Smooth muscle cell (in vitro differentiated cells): ENCODE measurements around the gene FAM168A. TPM values are rescaled to one million over a fixed set of nuclear protein-coding genes. Genes with fewer than 3 reads are reported as not detected.

Experiments
- DNase-seq: peaks from one replicate; lab custom pipeline; 2025; ENCODE audit not compliant: unreplicated experiment; lab: John Stamatoyannopoulos, UW
- H2AFZ ChIP-seq: fragments of 200-600 bp; sonication (generic); 2 replicates; pipeline ENCODE4 v1.6.0; 2016; ENCODE audit warnings: antibody characterized with exemption, low read depth, mild to moderate bottlenecking
- H3F3A ChIP-seq: fragments of 200-600 bp; sonication (generic); 2 replicates; pipeline ENCODE4 v1.6.0; 2017; ENCODE audit warnings: antibody characterized with exemption, low read depth
- H3K27ac ChIP-seq: fragments of 200-600 bp; sonication (generic); 2 replicates; pipeline ENCODE4 v1.5.1; 2016; ENCODE audit warnings: low read depth, mild to moderate bottlenecking
- H3K27me3 ChIP-seq: fragments of 200-600 bp; sonication (generic); 2 replicates; pipeline ENCODE4 v1.6.1; 2016; ENCODE audit warnings: low read depth, mild to moderate bottlenecking
- H3K36me3 ChIP-seq: fragments of 200-600 bp; sonication (generic); 2 replicates; pipeline ENCODE4 v1.5.1; 2016; ENCODE audit warnings: low read depth
- H3K4me1 ChIP-seq: fragments of 200-600 bp; sonication (generic); 2 replicates; pipeline ENCODE4 v1.5.1; 2016; ENCODE audit warnings: low read depth
- H3K4me2 ChIP-seq: fragments of 200-600 bp; sonication (generic); 2 replicates; pipeline ENCODE4 v1.6.0; 2016; ENCODE audit warnings: mild to moderate bottlenecking
- H3K4me3 ChIP-seq: fragments of 200-600 bp; sonication (generic); 2 replicates; pipeline ENCODE4 v1.5.1; 2016; ENCODE audit warnings: mild to moderate bottlenecking
- H3K79me2 ChIP-seq: fragments of 200-600 bp; sonication (generic); 2 replicates; pipeline ENCODE4 v1.6.0; 2016; ENCODE audit warnings: low read depth, mild to moderate bottlenecking
- H3K9ac ChIP-seq: fragments of 200-600 bp; sonication (generic); 2 replicates; pipeline ENCODE4 v1.6.0; 2016; ENCODE audit warnings: low read depth
- H3K9me3 ChIP-seq: fragments of 200-600 bp; sonication (generic); replicated peaks from 2 replicates; pipeline ENCODE4 v1.5.1; 2016; ENCODE audit warnings: low read depth
- H4K20me1 ChIP-seq: fragments of 200-600 bp; sonication (generic); 2 replicates; pipeline ENCODE4 v1.6.0; 2016; ENCODE audit warnings: low read depth
- CTCF ChIP-seq: fragments of 200-600 bp; sonication (generic); IDR thresholded peaks from 2 replicates; pipeline ENCODE4 v1.5.1; 2017; ENCODE audit warnings: borderline replicate concordance, mild to moderate bottlenecking, antibody characterized with exemption; ENCODE audit not compliant: insufficient read depth, poor library complexity, severe bottlenecking
- WGBS: methylation state at CpG from one replicate; pipeline ENCODE4 v1.1.7; 2016; ENCODE audit warnings: low lambda C conversion rate; 5-methylcytosine and 5-hydroxymethylcytosine counted together
- polyA plus RNA-seq: library from polyadenylated mRNA; unstranded; fragments of >200 nt; fragmentation: Nextera tagmentation; extraction: Ambion mirVana; gene quantifications from 2 replicates; pipeline ENCODE4 v1.2.1, GENCODE V29; 2016
- total RNA-seq: library from RNA; depleted of rRNA; stranded (reverse); fragments of >200 nt; gene quantifications from 2 replicates; pipeline ENCODE4 v1.2.3, GENCODE V29; 2014

Gene FAM168A
- total and polyA plus RNA-seq, 2 experiments from 2014 or later, result 10.8 to 32.5 TPM

GRCh38 chr11:73520353-73521061 lies 77.4 kb downstream of the FAM168A start:
- TF ChIP-seq CTCF, result no peak
- Histone ChIP-seq H3K4me3 (no peak overlapping the region), H3K27me3 (no peaks in the 10 kb centered on the region), H3K4me2 (no peak overlapping the region), H4K20me1 (peaks cover 91% of the 10 kb centered on the region), H3K36me3 (no peaks in the 10 kb centered on the region), H3K9me3 (no peaks in the 10 kb centered on the region), H2AFZ (no peak overlapping the region), H3K4me1 (peaks cover 12% of the 10 kb centered on the region), H3K9ac (no peak overlapping the region), H3K79me2 (peaks cover 49% of the 10 kb centered on the region), H3K27ac (peak overlapping the region; percentile 40), H3F3A (no peaks in the 10 kb centered on the region)
- WGBS, result 84% methylated on average over 2 of the region's 2 CpGs
- no peak for DNase-seq

GRCh38 chr11:73519266-73519665 lies 78.6 kb downstream of the FAM168A start:
- no peak for DNase-seq
- H4K20me1 ChIP-seq, result peaks cover 91% of the 10 kb centered on the region

GRCh38 chr11:73518195-73518594 lies 79.7 kb downstream of the FAM168A start:
- Histone ChIP-seq H3K79me2 (peaks cover 48% of the 10 kb centered on the region), H3K9me3 (no peaks in the 10 kb centered on the region), H3K4me3 (no peak overlapping the region), H3K27me3 (no peaks in the 10 kb centered on the region), H2AFZ (no peak overlapping the region), H3K9ac (no peak overlapping the region), H3K27ac (no peak overlapping the region), H3F3A (no peaks in the 10 kb centered on the region), H4K20me1 (peaks cover 92% of the 10 kb centered on the region), H3K4me2 (no peak overlapping the region), H3K4me1 (peaks cover 12% of the 10 kb centered on the region), H3K36me3 (no peaks in the 10 kb centered on the region)
- TF ChIP-seq CTCF, result no peak
- DNase-seq, result no peak
- 100% methylated on average over 1 of the region's 1 CpG for WGBS

More at GRCh38 chr11:73519266-73519665, 78.6 kb downstream of the FAM168A start:
- Histone ChIP-seq H3K36me3 (no peaks in the 10 kb centered on the region), H3K9me3 (no peaks in the 10 kb centered on the region), H3K4me1 (peaks cover 12% of the 10 kb centered on the region), H3K9ac (no peak overlapping the region), H3K27ac (no peak overlapping the region), H2AFZ (no peak overlapping the region), H3K27me3 (no peaks in the 10 kb centered on the region), H3F3A (no peaks in the 10 kb centered on the region), H3K4me2 (no peak overlapping the region), H3K4me3 (no peak overlapping the region), H3K79me2 (peaks cover 50% of the 10 kb centered on the region)
- no peak for TF ChIP-seq CTCF

GRCh38 chr11:73516080-73516479 lies 81.8 kb downstream of the FAM168A start:
- TF ChIP-seq CTCF, result no peak
- H3F3A ChIP-seq, result no peaks in the 10 kb centered on the region
- no peak overlapping the region for H3K4me3 ChIP-seq
- H2AFZ ChIP-seq, result no peak overlapping the region
- H3K27ac ChIP-seq, result no peak overlapping the region
- DNase-seq, result no peak
- no peaks in the 10 kb centered on the region for H3K27me3 ChIP-seq
- no peak overlapping the region for H3K4me2 ChIP-seq
- H3K9ac ChIP-seq, result no peak overlapping the region
- peaks cover 49% of the 10 kb centered on the region for H3K79me2 ChIP-seq
- no peaks in the 10 kb centered on the region for H3K36me3 ChIP-seq
- peaks cover 2% of the 10 kb centered on the region for H3K4me1 ChIP-seq
- H3K9me3 ChIP-seq, result no peaks in the 10 kb centered on the region
- H4K20me1 ChIP-seq, result peaks cover 73% of the 10 kb centered on the region
